GOT3 (cell line): Measurements from ENCODE around the gene POM121L2.
"Not testable (repeated sequence)": the region's sequence is repeated elsewhere in the genome, so short reads cannot be mapped to it uniquely, and the experiment has no call there.

Source experiments
- DNase-seq: peaks from one replicate; lab custom pipeline; 2025; ENCODE audit warnings: mixed read lengths; lab: John Stamatoyannopoulos, UW

POM121L2 gene

DNA sequence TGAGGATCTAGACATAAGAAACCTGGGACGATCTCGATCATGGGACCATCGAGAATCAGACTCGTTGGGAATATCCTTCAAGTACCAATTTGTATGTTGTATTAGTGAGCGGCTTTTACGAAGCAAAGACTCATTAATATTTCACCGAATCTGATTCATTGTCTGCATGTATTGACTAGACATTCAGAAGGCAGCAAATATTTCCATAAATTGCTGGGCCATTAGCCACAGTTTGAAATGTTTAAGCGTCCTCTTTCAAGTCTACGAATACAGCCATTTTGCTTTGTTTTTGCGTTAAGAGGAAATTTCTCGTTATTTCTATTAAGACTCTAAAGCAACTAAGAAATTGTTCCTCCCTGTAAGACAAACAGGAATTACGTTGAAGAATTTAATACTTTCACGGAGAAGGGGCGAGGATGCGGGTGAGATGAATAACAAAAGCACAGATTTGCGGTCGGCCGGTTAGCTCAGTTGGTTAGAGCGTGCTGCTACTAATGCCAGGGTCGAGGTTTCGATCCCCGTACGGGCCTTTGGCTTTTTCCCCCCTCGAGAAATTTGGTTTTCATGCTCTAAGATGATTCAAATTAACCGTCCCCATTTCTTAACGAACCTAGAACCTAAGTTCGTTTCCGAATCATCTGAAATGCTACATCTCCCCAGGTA, 18.5 kb downstream of the POM121L2 start:
- no peak for DNase-seq

DNA sequence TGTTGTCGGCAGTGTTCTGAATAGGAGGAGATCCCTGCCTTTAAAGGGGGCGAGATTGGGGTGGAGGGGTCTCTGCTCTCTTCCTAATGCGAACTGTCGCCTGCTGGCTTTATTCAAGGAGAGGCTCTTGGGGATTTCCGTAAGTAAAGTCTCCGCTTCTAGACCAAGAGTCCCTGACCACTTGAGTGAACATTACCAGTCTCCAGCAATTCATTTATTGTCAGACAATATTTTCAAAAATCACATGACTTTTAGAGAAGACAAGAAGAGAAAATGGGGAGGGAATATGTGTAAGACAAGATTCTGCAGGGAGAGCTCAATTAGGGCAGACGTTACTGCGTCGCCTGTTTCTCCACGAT, 21.2 kb downstream of the POM121L2 start:
- DNase-seq: no peak

DNA sequence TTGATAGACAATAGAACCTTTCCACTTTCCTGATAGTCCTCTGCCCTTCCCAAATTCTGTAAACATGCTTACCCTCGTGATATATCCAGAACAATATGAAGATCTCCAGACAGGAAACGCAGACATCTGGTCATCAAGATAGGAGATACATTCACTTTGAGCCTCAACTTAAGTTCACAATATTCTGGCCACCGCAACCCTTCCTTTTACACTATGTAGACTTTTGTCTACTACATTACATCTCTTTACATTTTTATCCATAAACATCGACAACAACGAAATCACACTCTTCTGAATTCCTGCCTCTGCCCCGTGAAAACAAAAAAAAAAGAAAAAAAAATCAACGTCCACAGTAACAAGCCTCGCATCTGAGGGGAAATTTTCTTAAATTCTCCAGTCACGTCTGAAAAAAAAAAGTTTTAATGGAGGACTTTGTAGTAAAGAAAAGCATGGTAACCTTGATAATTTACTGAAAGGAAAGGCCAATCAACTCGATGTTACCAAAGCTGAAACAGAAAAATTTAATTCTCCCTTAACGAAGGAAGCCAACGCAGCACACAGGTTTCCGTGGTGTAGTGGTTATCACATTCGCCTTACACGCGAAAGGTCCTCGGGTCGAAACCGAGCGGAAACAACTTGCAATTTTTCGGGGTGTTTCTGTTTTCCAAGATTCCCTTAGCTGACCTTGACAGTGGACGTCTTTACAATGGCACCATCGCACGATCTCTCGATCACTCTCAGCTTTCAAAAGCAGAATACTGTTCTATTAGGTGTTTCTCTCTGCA, 21.8 kb downstream of the POM121L2 start:
- DNase-seq: no peak

DNA sequence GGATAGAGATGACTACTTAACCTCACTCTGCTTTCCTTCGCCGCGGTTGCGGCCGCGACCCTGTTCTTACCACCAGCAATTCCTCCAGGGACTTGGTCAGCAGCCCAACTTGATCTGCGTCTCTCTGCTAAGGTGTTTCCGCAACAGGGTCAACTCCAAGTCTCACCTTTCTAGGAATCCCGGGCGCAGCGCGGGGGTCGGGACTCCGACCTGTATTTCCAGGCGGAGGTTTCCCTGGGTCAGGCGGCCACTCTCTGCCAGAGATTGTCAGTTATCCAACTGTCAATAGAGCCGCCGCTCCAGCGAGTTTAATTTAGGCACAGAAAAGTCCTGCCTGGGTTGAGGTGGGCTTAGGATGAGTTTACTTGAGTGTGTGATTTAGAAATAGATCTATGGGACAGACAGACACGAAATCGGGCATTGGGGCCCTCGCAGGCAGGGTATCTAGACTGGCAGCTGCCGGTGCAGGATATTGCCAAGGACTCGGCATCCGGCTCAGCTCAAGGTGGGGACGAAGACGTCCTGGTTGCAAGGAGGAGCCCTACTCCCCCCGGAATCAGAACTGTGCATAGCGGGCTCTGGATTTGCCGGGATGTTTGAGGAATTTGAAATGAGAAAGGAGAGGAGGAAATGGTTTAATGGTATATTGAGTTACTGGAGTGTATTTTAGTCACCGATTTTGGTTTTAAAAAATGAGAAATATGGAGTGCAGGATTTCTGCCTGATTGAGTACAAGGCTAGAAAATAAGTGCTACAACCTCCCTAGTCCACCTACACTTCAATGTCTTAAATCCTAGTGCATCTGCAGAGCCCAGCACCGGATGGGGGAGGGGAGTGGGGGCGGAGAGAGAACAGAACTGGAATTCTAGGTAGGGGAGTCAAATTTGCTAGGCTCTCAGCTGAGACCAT, 23.7 kb downstream of the POM121L2 start:
- no peak for DNase-seq

DNA sequence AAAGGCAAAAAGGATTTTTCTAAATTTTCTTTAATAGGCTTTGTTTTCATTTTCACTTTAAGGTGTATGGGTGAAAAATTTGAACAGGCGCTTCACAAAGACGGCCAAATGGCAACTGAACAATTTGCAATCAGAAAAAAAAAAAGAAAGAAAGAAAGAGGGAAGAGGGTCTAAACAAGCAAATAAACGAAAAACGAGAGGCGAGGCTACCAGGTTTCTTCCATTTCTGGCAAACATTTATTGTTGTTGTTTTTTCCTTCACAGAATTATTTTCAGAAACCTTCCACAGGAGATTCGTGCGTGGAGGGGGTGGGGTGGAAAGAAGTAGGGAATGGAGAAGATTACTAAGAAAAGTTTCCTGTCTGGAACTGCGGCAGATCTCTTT, 24.3 kb downstream of the POM121L2 start:
- DNase-seq: no peak

DNA sequence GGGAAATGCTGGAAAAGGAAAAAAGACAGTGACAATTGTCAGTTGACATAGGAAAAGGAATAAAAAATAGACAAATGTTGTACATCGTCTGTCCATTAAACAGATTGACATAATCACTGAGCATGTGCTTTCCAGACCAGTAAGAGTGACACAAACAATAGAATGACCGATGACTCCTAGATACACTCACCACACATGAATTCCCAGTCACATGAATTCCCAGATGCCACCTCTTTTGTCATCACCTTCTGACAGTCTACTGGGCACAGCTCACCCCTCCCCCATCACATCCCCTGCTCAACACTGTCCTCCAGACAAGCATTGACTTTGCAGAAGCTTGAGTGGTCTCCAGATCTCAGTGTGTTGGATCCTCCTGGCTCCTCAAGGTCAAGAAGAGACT, 25.9 kb downstream of the POM121L2 start:
- no peak for DNase-seq

DNA sequence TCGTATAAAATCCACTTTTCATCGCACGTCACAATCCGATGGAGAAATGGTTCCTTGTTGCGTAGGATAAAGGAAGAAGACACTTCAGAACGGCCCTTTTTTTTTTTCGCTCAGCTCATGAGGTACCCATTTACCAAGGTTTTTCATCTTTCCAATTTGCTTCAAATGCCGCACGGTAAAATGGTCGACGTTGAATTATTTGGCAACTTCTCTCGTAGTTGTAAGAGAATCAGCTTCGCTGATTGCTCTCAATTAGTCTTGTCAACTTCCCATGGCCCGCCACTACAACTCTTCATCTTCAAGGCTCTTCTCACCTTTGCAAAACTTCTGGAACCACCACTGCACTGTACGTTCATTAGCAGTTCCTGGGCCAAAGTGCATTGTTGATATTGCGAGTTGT, 28.8 kb downstream of the POM121L2 start:
- DNase-seq: no peak

DNA sequence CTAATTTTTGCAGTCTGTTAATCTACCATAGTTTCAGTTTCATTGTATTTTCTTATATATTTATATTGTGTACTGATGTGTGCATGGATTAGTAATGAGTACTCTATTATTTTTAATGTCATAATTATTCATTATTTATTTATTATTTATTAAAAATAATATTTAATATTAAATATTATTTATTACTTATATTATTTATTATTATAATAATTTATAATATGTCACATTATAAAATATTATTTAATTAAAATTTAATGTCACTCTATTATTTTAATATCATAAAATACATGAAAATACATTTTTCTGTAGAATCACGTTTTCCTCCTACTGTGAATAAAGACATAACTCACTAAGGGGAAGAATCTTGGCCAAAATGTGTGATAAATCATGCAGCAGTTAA, 30.5 kb downstream of the POM121L2 start:
- DNase-seq: no peak

DNA sequence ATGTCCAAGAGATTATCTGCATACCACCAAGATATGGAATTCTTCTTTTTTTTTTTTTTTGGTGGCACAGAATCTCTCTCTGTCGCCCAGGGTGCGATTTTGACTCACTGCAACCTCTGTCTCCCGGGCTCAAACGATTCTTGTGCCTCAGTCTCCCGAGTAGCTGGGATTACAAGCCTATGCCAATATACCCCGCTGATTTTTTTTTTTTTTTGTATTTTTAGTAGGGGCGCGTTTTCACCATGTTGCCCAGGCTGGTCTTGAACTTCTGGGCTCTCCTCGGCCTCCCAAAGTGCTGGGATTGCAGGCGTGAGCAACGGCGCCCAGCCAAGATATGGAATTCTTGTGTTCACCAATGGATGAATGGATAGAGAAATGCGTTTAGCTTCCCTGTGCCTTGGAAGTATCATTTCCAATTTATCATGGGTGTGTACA, 31.0 kb downstream of the POM121L2 start:
- no peak for DNase-seq

DNA sequence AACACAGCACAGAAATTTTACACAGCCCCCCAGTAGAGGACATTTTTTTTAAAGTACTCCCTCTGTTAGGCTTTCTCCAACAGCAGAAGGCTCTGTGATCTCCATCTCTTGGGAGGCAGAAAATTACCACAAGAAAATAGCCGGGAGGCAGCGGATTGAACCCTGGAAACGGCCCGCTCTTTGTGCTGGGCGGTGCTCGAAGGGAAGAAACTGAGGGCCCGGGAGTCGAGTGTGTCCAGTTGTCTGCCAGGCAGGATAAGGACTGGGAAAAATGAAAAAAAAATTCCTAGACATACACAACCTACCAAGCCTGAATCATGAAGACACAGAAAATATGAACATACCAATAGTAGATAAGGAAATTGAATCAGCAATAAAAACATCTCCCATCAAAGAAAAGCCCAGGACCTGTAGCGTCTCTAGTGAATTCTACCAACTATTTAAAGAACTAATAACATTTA, 31.5 kb downstream of the POM121L2 start:
- no peak for DNase-seq

DNA sequence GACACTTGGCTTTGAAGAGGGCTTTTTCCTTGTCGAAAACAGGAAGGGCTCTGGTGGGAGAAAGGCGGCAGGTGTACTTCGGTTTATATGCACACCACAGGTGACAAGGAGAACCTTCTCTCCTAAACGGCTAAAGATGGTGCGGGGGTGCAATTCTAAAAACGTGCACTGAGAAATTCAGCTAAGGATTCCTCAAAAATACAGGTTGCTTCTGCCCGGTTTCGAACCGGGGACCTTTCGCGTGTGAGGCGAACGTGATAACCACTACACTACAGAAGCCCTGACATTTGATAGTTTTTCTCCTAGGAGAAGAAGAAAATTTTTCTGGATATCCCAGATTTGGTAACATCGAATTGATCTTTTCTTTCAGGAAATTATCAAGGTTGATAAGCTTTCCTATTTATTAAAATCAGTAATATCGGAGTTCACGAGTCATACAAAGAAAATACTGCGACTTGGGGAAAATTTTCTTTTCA, 32.0 kb downstream of the POM121L2 start:
- no peak for DNase-seq

DNA sequence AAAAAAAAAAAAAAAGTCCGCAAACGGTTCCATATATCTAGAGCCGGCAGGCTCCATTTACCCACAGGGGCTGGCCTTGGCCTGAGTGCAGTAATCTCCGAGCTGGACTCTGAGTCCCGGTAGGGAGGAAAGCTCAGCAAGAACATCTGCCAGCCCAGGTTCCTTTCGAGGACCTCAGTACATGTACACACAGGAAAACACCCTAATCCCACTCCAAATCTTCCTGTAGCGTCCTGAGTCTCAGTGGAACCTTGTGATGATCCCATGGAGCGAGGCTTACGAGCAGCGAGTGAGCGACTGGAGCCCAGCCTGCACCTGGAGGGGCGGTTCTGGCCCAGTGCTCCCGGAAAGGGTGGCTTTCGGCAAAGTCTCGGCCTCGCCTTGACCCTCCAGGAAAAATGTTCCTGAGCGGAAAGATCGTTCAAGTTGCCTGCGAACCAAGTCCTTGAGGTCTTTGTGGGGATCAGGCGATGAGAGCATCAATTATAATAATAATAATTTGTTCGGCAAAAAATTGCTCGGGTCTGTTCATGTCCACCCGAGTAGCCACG, 32.5 kb downstream of the POM121L2 start:
- DNase-seq: no peak

DNA sequence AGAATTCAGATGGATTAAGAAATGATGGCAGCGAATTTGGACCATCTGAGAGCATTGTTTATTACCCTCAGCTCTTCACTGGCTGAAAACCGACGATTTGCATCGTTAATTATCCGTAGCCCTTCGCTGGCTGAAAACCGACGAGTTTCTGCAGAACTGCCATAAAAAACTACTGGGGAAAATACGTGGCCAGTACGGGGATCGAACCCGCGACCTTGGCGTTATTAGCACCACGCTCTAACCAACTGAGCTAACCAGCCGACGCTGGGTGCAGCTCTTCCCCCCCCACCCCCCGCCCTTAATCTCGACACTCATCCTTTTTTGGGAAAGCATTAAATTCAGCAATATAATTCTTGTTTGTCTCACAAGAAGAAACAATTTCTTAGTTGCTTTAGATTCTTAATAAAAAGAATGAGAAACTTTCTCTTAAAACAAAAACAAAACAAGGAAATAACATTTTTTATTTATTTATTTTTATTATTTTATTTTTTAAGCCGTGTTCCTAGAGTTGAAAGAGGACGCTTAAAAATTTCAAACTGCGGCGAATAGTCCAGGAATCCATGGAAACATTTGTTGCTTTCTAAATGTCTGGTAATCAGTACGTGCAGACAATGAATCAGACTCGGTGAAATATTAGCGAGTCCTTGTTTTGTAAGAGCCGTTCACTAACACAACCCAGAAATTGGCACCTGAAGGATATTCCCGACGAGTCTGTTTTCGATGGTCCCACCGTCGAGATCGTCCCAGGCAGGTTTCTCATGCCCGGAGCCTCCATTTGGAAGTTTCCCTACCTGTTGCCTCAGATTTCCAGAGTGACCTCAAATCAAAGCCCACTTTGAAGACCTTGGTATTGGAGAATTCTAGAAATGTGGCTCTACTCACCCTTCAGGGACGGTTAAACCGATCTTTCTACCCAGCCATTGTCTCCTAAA, 36.8 kb downstream of the POM121L2 start:
- no peak for DNase-seq

DNA sequence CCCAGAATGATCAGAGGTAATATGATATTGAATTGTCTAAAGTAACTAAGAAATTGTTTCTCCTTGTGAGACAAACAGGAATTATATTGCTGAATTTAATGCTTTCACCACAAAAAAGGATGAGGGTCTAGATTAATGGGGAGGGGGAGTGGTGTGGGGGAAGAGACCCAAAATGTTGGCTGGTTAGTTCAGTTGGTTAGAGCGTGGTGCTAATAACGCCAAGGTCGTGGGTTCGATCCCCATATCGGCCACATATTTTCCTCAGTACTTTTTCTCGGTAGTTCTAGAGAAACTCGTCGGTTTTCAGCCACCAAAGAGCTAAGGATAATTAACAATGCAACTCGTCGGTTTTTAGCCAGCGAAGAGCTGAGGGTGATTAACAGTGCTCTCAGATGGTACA, 38.3 kb downstream of the POM121L2 start:
- DNase-seq: no peak

DNA sequence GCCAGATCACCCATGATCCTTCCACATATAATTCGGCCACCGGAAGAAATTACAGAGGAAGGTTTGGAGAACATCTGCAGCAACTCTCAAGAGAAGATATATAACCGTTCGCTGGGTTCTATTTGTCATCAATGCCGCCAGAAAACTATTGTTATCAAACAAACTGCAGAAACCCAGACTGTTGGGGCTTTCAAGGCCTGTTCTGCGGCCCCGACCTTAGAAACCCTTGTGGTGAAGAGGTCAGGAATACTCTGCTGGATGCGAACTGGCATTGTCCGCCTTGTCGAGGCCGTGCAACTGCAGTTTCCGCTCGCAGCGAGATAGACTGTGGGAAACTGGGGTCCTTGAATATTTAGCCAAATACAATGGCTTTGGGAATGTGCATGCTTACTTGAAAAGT, 43.3 kb downstream of the POM121L2 start:
- no peak for DNase-seq

DNA sequence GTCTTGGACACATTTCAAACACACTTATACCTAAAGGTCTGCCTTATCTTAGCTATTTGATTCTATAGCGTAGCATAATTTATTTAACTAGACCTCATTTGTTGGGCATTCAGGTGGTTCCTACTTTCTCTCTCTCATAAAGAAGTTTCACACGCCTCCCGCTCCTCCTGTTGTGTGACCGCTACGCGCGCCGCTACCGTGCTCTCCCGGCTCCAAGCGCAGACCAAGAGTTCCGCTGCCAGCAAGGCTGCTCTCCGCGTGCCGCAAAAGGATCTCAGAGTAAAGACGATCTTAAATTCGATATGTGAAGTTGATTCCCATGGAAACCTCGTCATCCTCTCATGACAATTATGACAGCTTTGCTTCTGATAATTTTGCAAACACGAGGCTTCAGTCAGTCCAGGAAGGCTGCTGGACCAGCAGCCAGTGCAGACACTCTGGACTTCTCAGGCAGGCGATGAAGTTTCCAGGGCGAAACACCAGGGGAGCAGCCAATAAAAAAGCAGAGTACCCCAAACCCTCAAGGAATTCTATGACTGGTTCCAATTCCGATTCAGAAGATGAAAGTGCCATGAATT, 44.1 kb downstream of the POM121L2 start:
- no peak for DNase-seq

DNA sequence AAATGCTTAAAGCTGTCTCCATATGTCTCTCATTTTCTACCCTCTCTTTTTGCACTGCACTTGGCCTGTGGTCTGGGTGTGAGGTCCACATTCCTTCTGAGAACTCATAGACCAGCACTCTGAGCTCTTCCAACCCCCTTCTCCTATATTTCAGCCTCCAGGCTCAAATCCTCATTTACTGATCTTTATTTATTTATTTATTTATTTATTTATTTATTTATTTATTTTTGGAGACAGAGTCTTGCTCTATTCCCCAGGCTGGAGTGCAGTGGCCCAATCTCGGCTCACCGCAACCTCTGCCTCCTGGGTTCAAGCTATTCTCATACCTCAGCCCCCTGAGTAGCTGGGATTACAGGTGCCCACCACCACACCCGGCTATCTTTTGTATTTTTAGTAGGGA, 45.1 kb downstream of the POM121L2 start:
- not testable (repeated sequence) for DNase-seq

DNA sequence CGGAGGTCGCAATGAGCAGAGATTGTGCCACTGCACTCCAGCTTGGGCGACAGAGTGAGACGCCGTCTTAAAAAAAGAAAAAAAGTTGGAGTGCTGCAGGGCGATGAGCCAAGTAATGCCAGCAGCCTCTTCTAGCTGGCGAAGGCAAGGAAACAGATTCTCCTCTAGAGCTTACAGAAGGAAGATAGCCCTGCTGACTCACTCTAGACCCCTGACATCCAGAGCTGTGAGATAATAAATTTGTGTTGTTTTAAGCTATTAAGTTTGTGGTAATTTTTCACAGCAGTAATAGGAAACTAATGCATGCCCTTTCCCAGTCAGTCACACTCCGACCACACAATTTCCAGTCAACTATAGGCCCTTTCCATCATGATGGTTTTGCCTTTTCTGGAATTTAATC, 48.2 kb downstream of the POM121L2 start:
- DNase-seq: no peak

DNA sequence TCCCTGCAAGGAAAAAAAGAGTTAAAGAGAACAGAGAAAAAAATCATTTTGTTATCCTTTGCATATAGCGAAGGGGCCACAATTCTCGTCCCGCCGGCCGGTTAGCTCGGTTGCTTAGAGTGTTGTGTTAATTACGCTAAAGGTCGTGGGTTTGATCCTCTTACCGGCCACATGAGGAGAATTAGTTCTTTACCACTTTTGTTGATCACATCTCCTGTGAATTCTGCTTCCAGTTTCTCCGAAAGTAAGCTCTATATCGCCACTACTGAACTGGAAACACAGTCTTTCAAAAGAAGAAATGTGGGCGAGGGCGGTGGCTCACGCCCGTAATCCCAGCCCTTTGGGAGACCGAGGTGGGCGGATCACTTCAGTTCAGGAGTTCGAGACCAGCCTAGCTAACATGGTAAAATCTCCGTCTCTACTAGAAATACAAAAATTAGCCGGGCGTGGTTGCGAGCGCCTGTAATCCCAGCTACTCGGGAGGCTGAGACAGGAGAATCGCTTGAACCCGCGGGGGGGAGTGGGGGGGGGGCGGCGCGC, 51.2 kb downstream of the POM121L2 start:
- DNase-seq: no peak

DNA sequence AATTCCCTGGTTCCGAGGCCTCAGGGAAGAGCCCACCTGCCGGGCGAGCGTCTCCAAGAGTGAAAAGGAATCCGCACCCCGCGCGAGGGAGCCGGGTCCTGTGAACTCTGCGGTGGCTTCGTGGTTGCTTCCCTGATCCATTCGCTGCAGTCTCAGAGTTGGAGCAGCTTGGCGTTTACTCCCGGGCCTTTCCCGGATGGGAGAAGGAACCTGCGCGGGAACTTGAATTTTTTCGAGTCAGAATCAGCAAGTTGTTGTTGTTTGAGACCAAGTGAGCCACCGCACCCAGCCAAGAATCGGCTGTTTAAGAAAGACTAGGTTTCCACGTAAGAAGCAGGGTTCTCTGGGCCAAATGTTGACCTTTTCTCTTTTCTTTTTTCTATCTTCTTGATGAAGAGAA, 51.7 kb downstream of the POM121L2 start:
- no peak for DNase-seq
